ENCODE results near the gene KSR1.

DNA sequence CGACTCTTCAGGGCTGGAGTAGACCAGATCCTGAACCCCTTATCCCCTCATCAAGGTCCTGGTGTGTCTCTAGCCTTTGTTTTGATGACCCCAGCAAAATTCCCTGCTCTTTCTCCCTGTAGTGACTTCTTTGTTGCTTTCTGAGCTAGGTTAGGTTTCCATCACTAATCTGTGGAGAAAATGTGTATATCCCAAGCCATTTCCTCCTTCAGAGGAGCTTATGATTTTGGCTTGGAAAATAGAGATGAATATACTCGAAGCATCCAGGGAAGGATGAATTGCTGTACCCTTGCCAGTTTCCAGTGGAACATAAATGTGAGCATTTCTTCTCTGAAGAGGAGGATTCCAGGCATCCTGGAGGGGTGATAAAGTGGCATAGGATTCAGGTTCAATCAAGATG is 55.8 kb downstream of the KSR1 start:
- TF ChIP-seq, protein P1, sequence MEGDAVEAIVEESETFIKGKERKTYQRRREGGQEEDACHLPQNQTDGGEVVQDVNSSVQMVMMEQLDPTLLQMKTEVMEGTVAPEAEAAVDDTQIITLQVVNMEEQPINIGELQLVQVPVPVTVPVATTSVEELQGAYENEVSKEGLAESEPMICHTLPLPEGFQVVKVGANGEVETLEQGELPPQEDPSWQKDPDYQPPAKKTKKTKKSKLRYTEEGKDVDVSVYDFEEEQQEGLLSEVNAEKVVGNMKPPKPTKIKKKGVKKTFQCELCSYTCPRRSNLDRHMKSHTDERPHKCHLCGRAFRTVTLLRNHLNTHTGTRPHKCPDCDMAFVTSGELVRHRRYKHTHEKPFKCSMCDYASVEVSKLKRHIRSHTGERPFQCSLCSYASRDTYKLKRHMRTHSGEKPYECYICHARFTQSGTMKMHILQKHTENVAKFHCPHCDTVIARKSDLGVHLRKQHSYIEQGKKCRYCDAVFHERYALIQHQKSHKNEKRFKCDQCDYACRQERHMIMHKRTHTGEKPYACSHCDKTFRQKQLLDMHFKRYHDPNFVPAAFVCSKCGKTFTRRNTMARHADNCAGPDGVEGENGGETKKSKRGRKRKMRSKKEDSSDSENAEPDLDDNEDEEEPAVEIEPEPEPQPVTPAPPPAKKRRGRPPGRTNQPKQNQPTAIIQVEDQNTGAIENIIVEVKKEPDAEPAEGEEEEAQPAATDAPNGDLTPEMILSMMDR (conservative IDR thresholded peaks at IDR 0.05), result no peak
- no peak for TF ChIP-seq ZFX (IDR thresholded peaks at IDR 0.05)
